HG03139 (cell line): Measurements from ENCODE around the gene CENPB.
"Not testable (repeated sequence)": the region's sequence is repeated elsewhere in the genome, so short reads cannot be mapped to it uniquely, and the experiment has no call there.

Experiments used
- ATAC-seq: cut with Tn5 transposase; IDR thresholded peaks from one replicate; pipeline ENCODE4 v1.9.1; 2021; ENCODE audit not compliant: unreplicated experiment

CENPB gene

GRCh38 chr20:3786665-3787323, at the start of gene CENPB:
Gene CENPB, minus strand, starts transcription at chr20:3786740. Its CDS starts 257 bp downstream, at chr20:3786483.
- peak; percentile 74 for ATAC-seq

- no peak for ATAC-seq
These were observed 49.6 kb upstream of the CENPB start for GRCh38 chr20:3836132-3836531.

- not testable (repeated sequence) for ATAC-seq
These were observed 43.4 kb upstream of the CENPB start for GRCh38 chr20:3829891-3830290.

GRCh38 chr20:3828798-3829197, 42.3 kb upstream of the CENPB start:
- no peak for ATAC-seq

- ATAC-seq = no peak
These were observed 39.9 kb upstream of the CENPB start for GRCh38 chr20:3826420-3826819.

- ATAC-seq = no peak
These were observed 39.0 kb upstream of the CENPB start for GRCh38 chr20:3825526-3825925.

- no peak for ATAC-seq
These were observed 37.3 kb upstream of the CENPB start for GRCh38 chr20:3823881-3824280.

- no peak for ATAC-seq
These were observed 35.5 kb upstream of the CENPB start for GRCh38 chr20:3821996-3822395.

- ATAC-seq = no peak
These were observed 34.6 kb upstream of the CENPB start for GRCh38 chr20:3820901-3821727.

- ATAC-seq = peak; percentile 73
These were observed 33.7 kb upstream of the CENPB start, which contains the start of gene AP5S1 for GRCh38 chr20:3820048-3820900. Gene AP5S1, plus strand, starts transcription at chr20:3820547. Its CDS starts 1,571 bp downstream, at chr20:3822118.

GRCh38 chr20:3819411-3820047, 33.0 kb upstream of the CENPB start:
- no peak for ATAC-seq

GRCh38 chr20:3818155-3819151, 31.9 kb upstream of the CENPB start:
- no peak for ATAC-seq

- no peak for ATAC-seq
These were observed 29.3 kb upstream of the CENPB start for GRCh38 chr20:3815703-3816315.

GRCh38 chr20:3814928-3815495, 28.5 kb upstream of the CENPB start:
- no peak for ATAC-seq

GRCh38 chr20:3813848-3814581, 27.5 kb upstream of the CENPB start:
- ATAC-seq = no peak

- ATAC-seq = no peak
These were observed 26.7 kb upstream of the CENPB start for GRCh38 chr20:3812975-3813847.

GRCh38 chr20:3812259-3812681, 25.7 kb upstream of the CENPB start:
- no peak for ATAC-seq
